Measurements from ENCODE around the gene BIN2. TPM values are rescaled to one million over a fixed set of nuclear protein-coding genes. Genes with fewer than 3 reads are reported as not detected.
"Not testable (repeated sequence)": the region's sequence is repeated elsewhere in the genome, so short reads cannot be mapped to it uniquely, and the experiment has no call there.

The BIN2 gene
- total RNA-seq, 1 experiment from 2014 or later = 0.39 TPM

GRCh38 chr12:51295651-51296050 lies 28.3 kb downstream of the BIN2 start:
- Histone ChIP-seq H3K27ac (ENCODE audit: low read length) (no peak overlapping the region), H3K9me3 (ENCODE audit: control insufficient read depth, insufficient read depth, low read depth, low read length) (no peaks in the 10 kb centered on the region), H3K4me1 (ENCODE audit: control insufficient read depth, insufficient read depth, low read length) (no peaks in the 10 kb centered on the region), H3K4me3 (ENCODE audit: low read depth in 2 of 2, low read length in 2 of 2) (no peak overlapping the region), H3K36me3 (ENCODE audit: control insufficient read depth, insufficient read depth, low read length) (no peaks in the 10 kb centered on the region), H3K27me3 (ENCODE audit: control insufficient read depth, insufficient read depth, low read length) (no peaks in the 10 kb centered on the region)
- CTCF ChIA-PET = no interaction called here
- ATAC-seq (no peak), DNase-seq (ENCODE audit: low read depth, low spot score) (no peak)
- intact Hi-C loops (cut with micrococcal nuclease; ENCODE audit: unreplicated experiment) (no loop called here), in situ Hi-C loops (cut with HindIII; ENCODE audit: low pct_unique_long_range_greater_than_20kb, low sequenced_read_pairs) (no loop called here)
- POLR2A ChIA-PET = interaction anchor here (0.6 kb wide), 1 partner anchor 69 kb away, joined by 4 read pairs; no protein-coding TSS in a partner anchor
- TF ChIP-seq, protein P1, sequence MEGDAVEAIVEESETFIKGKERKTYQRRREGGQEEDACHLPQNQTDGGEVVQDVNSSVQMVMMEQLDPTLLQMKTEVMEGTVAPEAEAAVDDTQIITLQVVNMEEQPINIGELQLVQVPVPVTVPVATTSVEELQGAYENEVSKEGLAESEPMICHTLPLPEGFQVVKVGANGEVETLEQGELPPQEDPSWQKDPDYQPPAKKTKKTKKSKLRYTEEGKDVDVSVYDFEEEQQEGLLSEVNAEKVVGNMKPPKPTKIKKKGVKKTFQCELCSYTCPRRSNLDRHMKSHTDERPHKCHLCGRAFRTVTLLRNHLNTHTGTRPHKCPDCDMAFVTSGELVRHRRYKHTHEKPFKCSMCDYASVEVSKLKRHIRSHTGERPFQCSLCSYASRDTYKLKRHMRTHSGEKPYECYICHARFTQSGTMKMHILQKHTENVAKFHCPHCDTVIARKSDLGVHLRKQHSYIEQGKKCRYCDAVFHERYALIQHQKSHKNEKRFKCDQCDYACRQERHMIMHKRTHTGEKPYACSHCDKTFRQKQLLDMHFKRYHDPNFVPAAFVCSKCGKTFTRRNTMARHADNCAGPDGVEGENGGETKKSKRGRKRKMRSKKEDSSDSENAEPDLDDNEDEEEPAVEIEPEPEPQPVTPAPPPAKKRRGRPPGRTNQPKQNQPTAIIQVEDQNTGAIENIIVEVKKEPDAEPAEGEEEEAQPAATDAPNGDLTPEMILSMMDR (IDR thresholded peaks at IDR 0.05) = no peak
- TF ChIP-seq SIN3A (IDR thresholded peaks at IDR 0.05; ENCODE audit: borderline replicate concordance, insufficient read depth, low read depth, low read length) (no peak), TCF7L2 (IDR thresholded peaks at IDR 0.05; ENCODE audit: low read depth, low read length) (no peak), REST (IDR thresholded peaks at IDR 0.05; ENCODE audit: insufficient read depth in 1 of 2, low read depth in 2 of 2, low read length in 1 of 2) (no peak), POLR2AphosphoS5 (IDR thresholded peaks at IDR 0.05; ENCODE audit: low read depth, low read length) (no peak)
- BruUV-seq (replicated peaks) = no TSS peak

- intact Hi-C loops (cut with micrococcal nuclease; ENCODE audit: unreplicated experiment); ATAC-seq: not testable (repeated sequence)
These were observed 29.9 kb downstream of the BIN2 start for GRCh38 chr12:51294097-51294496.

DNA sequence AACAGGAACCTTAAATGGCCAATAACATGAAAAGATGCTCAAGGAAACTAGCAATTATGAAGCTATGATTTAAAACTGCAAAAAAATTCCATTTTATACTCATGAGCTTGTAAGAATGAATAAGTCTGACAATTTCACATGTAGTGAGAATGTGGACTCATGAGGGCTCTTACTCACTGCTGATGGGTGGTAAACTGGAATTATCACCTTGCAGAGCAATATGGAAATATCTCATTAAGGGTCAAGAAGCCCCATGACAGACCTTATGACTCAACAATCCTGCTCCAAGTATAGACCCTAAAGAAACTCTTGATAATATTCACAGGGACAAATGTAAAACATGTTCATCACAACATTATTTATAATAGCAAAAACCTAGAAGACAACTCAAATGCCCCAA lies 30.3 kb downstream of the BIN2 start:
- Histone ChIP-seq H3K36me3 (ENCODE audit: control insufficient read depth, insufficient read depth, low read length) (no peaks in the 10 kb centered on the region), H3K27ac (ENCODE audit: low read length) (no peak overlapping the region), H3K4me1 (ENCODE audit: control insufficient read depth, insufficient read depth, low read length) (no peaks in the 10 kb centered on the region), H3K27me3 (ENCODE audit: control insufficient read depth, insufficient read depth, low read length) (no peaks in the 10 kb centered on the region), H3K9me3 (ENCODE audit: control insufficient read depth, insufficient read depth, low read depth, low read length) (no peaks in the 10 kb centered on the region), H3K4me3 (ENCODE audit: low read depth in 2 of 2, low read length in 2 of 2) (no peak overlapping the region)
- ChIA-PET CTCF (interaction anchor here (0.6 kb wide), 1 partner anchor 76 kb away, joined by 3 read pairs; no protein-coding TSS in a partner anchor), POLR2A (no interaction called here)
- TF ChIP-seq TCF7L2 (IDR thresholded peaks at IDR 0.05; ENCODE audit: low read depth, low read length) (no peak), REST (IDR thresholded peaks at IDR 0.05; ENCODE audit: insufficient read depth in 1 of 2, low read depth in 2 of 2, low read length in 1 of 2) (no peak), POLR2AphosphoS5 (IDR thresholded peaks at IDR 0.05; ENCODE audit: low read depth, low read length) (no peak), SIN3A (IDR thresholded peaks at IDR 0.05; ENCODE audit: borderline replicate concordance, insufficient read depth, low read depth, low read length) (no peak)
- TF ChIP-seq, protein P1 (IDR thresholded peaks at IDR 0.05) = no peak
- intact Hi-C loops (cut with micrococcal nuclease; ENCODE audit: unreplicated experiment) (no loop called here), in situ Hi-C loops (cut with HindIII; ENCODE audit: low pct_unique_long_range_greater_than_20kb, low sequenced_read_pairs) (no loop called here)
- BruUV-seq (replicated peaks) = no TSS peak
- no peak for ATAC-seq
- no peak for DNase-seq (ENCODE audit: low read depth, low spot score)

More at GRCh38 chr12:51294097-51294496, 29.9 kb downstream of the BIN2 start:
- H3K27me3 ChIP-seq (ENCODE audit: control insufficient read depth, insufficient read depth, low read length); in situ Hi-C loops (cut with HindIII; ENCODE audit: low pct_unique_long_range_greater_than_20kb, low sequenced_read_pairs); H3K4me3 ChIP-seq (ENCODE audit: low read depth in 2 of 2, low read length in 2 of 2); DNase-seq (ENCODE audit: low read depth, low spot score); POLR2A ChIA-PET; H3K9me3 ChIP-seq (ENCODE audit: control insufficient read depth, insufficient read depth, low read depth, low read length); H3K4me1 ChIP-seq (ENCODE audit: control insufficient read depth, insufficient read depth, low read length); BruUV-seq (replicated peaks); H3K36me3 ChIP-seq (ENCODE audit: control insufficient read depth, insufficient read depth, low read length); H3K27ac ChIP-seq (ENCODE audit: low read length); CTCF ChIA-PET: not testable (repeated sequence)

Measured in Panc1 (cell line).